ENCODE data around the gene VAT1L. TPM values are rescaled to one million over a fixed set of nuclear protein-coding genes. Genes with fewer than 3 reads are reported as not detected.

Gene VAT1L
- total and polyA plus RNA-seq, 10 of the 15 experiments (the other 5 are each of a cell fraction or from before 2014, with no cell fraction given), result 0.06 to 0.18 (median 0.10) TPM; not detected in 5

DNA sequence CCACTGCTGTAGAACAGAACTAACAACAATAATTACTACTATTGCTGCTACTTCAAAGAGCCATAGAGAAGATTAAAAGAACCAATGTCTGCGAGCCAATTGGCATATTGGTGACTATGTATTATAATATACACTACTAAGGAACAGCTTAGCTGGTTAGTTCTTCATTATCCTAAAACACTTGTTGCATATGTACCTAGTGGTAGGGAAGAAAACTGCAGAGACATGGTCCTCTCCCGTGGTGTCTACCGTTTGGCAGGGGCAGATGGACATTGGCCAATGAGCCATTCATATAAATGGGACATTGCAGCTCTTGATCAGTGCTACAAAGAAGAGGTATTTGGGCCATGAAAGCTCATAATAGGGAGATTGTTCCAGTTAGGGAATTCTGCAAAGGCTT, 187.6 kb downstream of the VAT1L start:
- ChIA-PET POLR2A (no interaction called here), CTCF (no interaction called here), RAD21 (ENCODE audit: unreplicated experiment) (no interaction called here), SMC1A (ENCODE audit: uncharacterized antibody, unreplicated experiment) (interaction anchor here (0.6 to 0.9 kb wide), 2 partner anchors 28 to 299 kb away, joined by 3 read pairs; no protein-coding TSS in a partner anchor)
- DNase-seq (ENCODE audit: low read depth, low spot score), result no peak
- intact Hi-C loops (cut with micrococcal nuclease; ENCODE audit: unreplicated experiment), result loop anchor here (10.0 kb wide), 2 partner anchors 371 to 741 kb away; no protein-coding TSS in a partner anchor
- Histone ChIP-seq H3K9me3 (replicated peaks; ENCODE audit: control insufficient read depth, insufficient read depth, low read length) (no peaks in the 10 kb centered on the region), H4K20me1 (ENCODE audit: control insufficient read depth, insufficient read depth) (no peaks in the 10 kb centered on the region), H3K36me3 (ENCODE audit: control insufficient read depth in 2 of 2, insufficient read depth in 2 of 2, low read length in 1 of 2) (no peaks in the 10 kb centered on the region), H3K4me3 (no peak overlapping the region), H3K79me2 (ENCODE audit: control insufficient read depth, insufficient read depth, low read length) (no peaks in the 10 kb centered on the region), H3K27ac (ENCODE audit: control insufficient read depth, insufficient read depth) (no peak overlapping the region), H2AFZ (ENCODE audit: control insufficient read depth, low read depth, low read length) (no peak overlapping the region), H3K4me1 (ENCODE audit: control insufficient read depth, insufficient read depth, low read length) (no peaks in the 10 kb centered on the region), H3K27me3 (replicated peaks in 1 of 2; ENCODE audit: control insufficient read depth in 2 of 2, insufficient read depth in 2 of 2, low read length in 1 of 2) (no peaks in the 10 kb centered on the region), H3K9ac (ENCODE audit: control insufficient read depth, insufficient read depth, low read length) (no peak overlapping the region), H3K4me2 (ENCODE audit: control insufficient read depth, insufficient read depth) (no peak overlapping the region)
- no peak for ATAC-seq
- no TSS peak for BruUV-seq (replicated peaks)
- in situ Hi-C loops (cut with MboI), result no loop called here
- TF ChIP-seq ESRRA (IDR thresholded peaks at IDR 0.05; ENCODE audit: low read length) (no peak), SMAD1 (IDR thresholded peaks at IDR 0.05; ENCODE audit: low read depth, partially characterized antibody) (no peak), FOS (IDR thresholded peaks at IDR 0.05; ENCODE audit: borderline replicate concordance, extremely low read depth, insufficient read length) (no peak), NFYB (IDR thresholded peaks at IDR 0.05; ENCODE audit: insufficient read depth, low read depth, low read length) (no peak)
- WGBS (ENCODE audit: insufficient coverage, insufficient replicate concordance, low lambda C conversion rate, missing lambda C conversion rate), result 0% methylated on average over 3 of the region's 3 CpGs
- no peak for FAIRE-seq

GRCh38 chr16:77977339-77977738, 189.0 kb downstream of the VAT1L start:
- DNase-seq (ENCODE audit: low read depth, low spot score), result no peak
- Histone ChIP-seq H3K4me2 (ENCODE audit: control insufficient read depth, insufficient read depth) (no peak overlapping the region), H3K9me3 (replicated peaks; ENCODE audit: control insufficient read depth, insufficient read depth, low read length) (no peaks in the 10 kb centered on the region), H3K4me1 (ENCODE audit: control insufficient read depth, insufficient read depth, low read length) (no peaks in the 10 kb centered on the region), H3K79me2 (ENCODE audit: control insufficient read depth, insufficient read depth, low read length) (no peaks in the 10 kb centered on the region), H4K20me1 (ENCODE audit: control insufficient read depth, insufficient read depth) (no peaks in the 10 kb centered on the region), H3K27ac (ENCODE audit: control insufficient read depth, insufficient read depth) (no peak overlapping the region), H2AFZ (ENCODE audit: control insufficient read depth, low read depth, low read length) (no peak overlapping the region), H3K36me3 (ENCODE audit: control insufficient read depth in 2 of 2, insufficient read depth in 2 of 2, low read length in 1 of 2) (no peaks in the 10 kb centered on the region), H3K27me3 (replicated peaks in 1 of 2; ENCODE audit: control insufficient read depth in 2 of 2, insufficient read depth in 2 of 2, low read length in 1 of 2) (no peaks in the 10 kb centered on the region), H3K9ac (ENCODE audit: control insufficient read depth, insufficient read depth, low read length) (no peak overlapping the region), H3K4me3 (no peak overlapping the region)
- ChIA-PET RAD21 (ENCODE audit: unreplicated experiment) (no interaction called here), POLR2A (no interaction called here), CTCF (no interaction called here), SMC1A (ENCODE audit: uncharacterized antibody, unreplicated experiment) (no interaction called here)
- intact Hi-C loops (cut with micrococcal nuclease; ENCODE audit: unreplicated experiment) (loop anchor here (10.0 kb wide), 2 partner anchors 373 to 743 kb away; no protein-coding TSS in a partner anchor), in situ Hi-C loops (cut with MboI) (no loop called here)
- 23% methylated on average over 5 of the region's 5 CpGs for WGBS (ENCODE audit: insufficient coverage, insufficient replicate concordance, low lambda C conversion rate, missing lambda C conversion rate)
- no peak for FAIRE-seq
- ATAC-seq, result no peak
- BruUV-seq (replicated peaks), result no TSS peak
- no peak for TF ChIP-seq NFYB (IDR thresholded peaks at IDR 0.05; ENCODE audit: insufficient read depth, low read depth, low read length)
- TF ChIP-seq SMAD1 (IDR thresholded peaks at IDR 0.05; ENCODE audit: low read depth, partially characterized antibody), result no peak
- TF ChIP-seq SMARCA5 (IDR thresholded peaks at IDR 0.05), result no peak
- TF ChIP-seq NFIC (IDR thresholded peaks at IDR 0.05; ENCODE audit: low read depth, low read length), result no peak
- TF ChIP-seq FOXK2 (IDR thresholded peaks at IDR 0.05), result no peak
- TF ChIP-seq SMC3 (IDR thresholded peaks at IDR 0.05; ENCODE audit: borderline replicate concordance, low read length), result no peak
- TF ChIP-seq MYC (IDR thresholded peaks at IDR 0.05; ENCODE audit: insufficient read depth, insufficient read length, insufficient replicate concordance, low read length, severe bottlenecking), result no peak
- no peak for TF ChIP-seq TAF1 (IDR thresholded peaks at IDR 0.05; ENCODE audit: borderline replicate concordance, low read depth, low read length)
- TF ChIP-seq PAX8 (IDR thresholded peaks at IDR 0.05), result no peak
- TF ChIP-seq NRF1 (conservative IDR thresholded peaks at IDR 0.05; ENCODE audit: low read depth, low read length), result no peak
- TF ChIP-seq ATF7 (IDR thresholded peaks at IDR 0.05; ENCODE audit: low read depth), result no peak
- TF ChIP-seq, protein P1, sequence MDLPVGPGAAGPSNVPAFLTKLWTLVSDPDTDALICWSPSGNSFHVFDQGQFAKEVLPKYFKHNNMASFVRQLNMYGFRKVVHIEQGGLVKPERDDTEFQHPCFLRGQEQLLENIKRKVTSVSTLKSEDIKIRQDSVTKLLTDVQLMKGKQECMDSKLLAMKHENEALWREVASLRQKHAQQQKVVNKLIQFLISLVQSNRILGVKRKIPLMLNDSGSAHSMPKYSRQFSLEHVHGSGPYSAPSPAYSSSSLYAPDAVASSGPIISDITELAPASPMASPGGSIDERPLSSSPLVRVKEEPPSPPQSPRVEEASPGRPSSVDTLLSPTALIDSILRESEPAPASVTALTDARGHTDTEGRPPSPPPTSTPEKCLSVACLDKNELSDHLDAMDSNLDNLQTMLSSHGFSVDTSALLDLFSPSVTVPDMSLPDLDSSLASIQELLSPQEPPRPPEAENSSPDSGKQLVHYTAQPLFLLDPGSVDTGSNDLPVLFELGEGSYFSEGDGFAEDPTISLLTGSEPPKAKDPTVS (IDR thresholded peaks at IDR 0.05; ENCODE audit: low read depth, low read length), result no peak
- TF ChIP-seq CHD4 (IDR thresholded peaks at IDR 0.05), result no peak
- TF ChIP-seq EZH2 (IDR thresholded peaks at IDR 0.05; ENCODE audit: borderline replicate concordance, control insufficient read depth, low read depth, low read length), result no peak
- TF ChIP-seq TBL1XR1 (IDR thresholded peaks at IDR 0.05; ENCODE audit: low read depth, low read length), result no peak
